ENCODE results near the gene SLC6A9. TPM values are rescaled to one million over a fixed set of nuclear protein-coding genes. Genes with fewer than 3 reads are reported as not detected.

Gene SLC6A9
- total and polyA plus RNA-seq, 4 donors, result 21.9 to 143 (median 74.6) TPM

DNA sequence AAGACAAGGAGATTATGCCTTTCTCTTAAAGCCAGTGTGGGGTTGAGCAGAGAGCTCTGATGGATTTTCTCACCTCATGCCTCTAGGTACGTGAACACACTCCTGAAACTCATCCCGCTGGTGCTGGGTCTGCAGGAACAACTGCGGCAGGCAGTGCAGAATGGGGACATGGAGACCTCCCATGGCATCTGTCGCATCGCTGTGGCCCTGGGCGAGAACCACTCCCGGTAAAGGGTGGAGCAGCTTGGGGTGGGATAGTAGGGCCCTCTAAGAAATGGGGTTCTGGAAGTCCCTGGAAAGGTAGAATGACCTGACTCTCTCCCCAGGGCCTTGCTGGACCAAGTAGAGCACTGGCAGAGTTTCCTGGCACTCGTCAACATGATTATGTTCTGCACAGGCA is 75.0 kb downstream of the SLC6A9 start:
- Histone ChIP-seq H3K27me3 (ENCODE audit: control insufficient read depth, insufficient read depth, low read length) (no peaks in the 10 kb centered on the region), H3K36me3 (ENCODE audit: control insufficient read depth, insufficient read depth, low read length) (peaks cover 44% of the 10 kb centered on the region), H3K9me3 (ENCODE audit: control insufficient read depth, insufficient read depth, low read length) (no peaks in the 10 kb centered on the region), H3K4me3 (ENCODE audit: low read depth, low read length) (no peak overlapping the region), H3K4me1 (ENCODE audit: control insufficient read depth, insufficient read depth, low read length) (peaks cover 18% of the 10 kb centered on the region), H3K27ac (ENCODE audit: low read depth, low read length) (no peak overlapping the region)
- no peak for DNase-seq (ENCODE audit: low read depth in 4 of 6, low spot score in 6 of 6)
- 97% methylated on average over 8 of the region's 8 CpGs for WGBS (ENCODE audit: insufficient coverage)

DNA sequence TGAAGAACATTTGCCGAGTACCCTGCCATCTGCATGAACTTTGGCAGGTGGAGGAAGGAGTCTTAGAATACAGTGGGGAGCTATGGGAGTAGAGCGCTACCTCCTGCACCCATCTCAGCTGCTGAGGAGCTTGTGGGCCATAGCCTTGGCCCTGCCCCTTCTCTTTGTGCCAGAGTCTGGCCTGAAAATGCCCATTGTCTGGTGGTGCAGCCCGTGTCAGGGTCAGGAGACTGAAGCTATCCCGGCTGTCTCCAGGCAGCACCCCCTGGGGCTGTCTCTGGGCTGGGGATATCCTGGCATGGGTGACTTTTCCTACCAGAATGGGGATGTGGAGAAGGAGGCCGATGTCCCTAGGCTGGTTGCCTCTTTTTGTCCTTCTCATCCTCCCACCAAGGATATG is 77.2 kb downstream of the SLC6A9 start:
- H3K4me3 ChIP-seq (ENCODE audit: low read depth, low read length), result no peak overlapping the region
- no peaks in the 10 kb centered on the region for H3K27me3 ChIP-seq (ENCODE audit: control insufficient read depth, insufficient read depth, low read length)
- H3K9me3 ChIP-seq (ENCODE audit: control insufficient read depth, insufficient read depth, low read length), result no peaks in the 10 kb centered on the region
- peaks cover 27% of the 10 kb centered on the region for H3K4me1 ChIP-seq (ENCODE audit: control insufficient read depth, insufficient read depth, low read length)
- peaks cover 51% of the 10 kb centered on the region for H3K36me3 ChIP-seq (ENCODE audit: control insufficient read depth, insufficient read depth, low read length)
- peak in 1 of 6 donors; percentile 20 for DNase-seq (ENCODE audit: low read depth in 4 of 6, low spot score in 6 of 6)
- 63% methylated on average over 3 of the region's 5 CpGs for WGBS (ENCODE audit: insufficient coverage)
- H3K27ac ChIP-seq (ENCODE audit: low read depth, low read length), result peak overlapping the region; percentile 34

GRCh38 chr1:43953361-43953760 is 77.9 kb downstream of the SLC6A9 start:
- Histone ChIP-seq H3K36me3 (ENCODE audit: control insufficient read depth, insufficient read depth, low read length) (peaks cover 45% of the 10 kb centered on the region), H3K9me3 (ENCODE audit: control insufficient read depth, insufficient read depth, low read length) (no peaks in the 10 kb centered on the region), H3K27me3 (ENCODE audit: control insufficient read depth, insufficient read depth, low read length) (no peaks in the 10 kb centered on the region), H3K4me3 (ENCODE audit: low read depth, low read length) (no peak overlapping the region), H3K27ac (ENCODE audit: low read depth, low read length) (peak overlapping the region; percentile 34), H3K4me1 (ENCODE audit: control insufficient read depth, insufficient read depth, low read length) (peaks cover 34% of the 10 kb centered on the region)
- WGBS (ENCODE audit: insufficient coverage), result 60% methylated on average over 2 of the region's 3 CpGs
- no peak for DNase-seq (ENCODE audit: low read depth in 4 of 6, low spot score in 6 of 6)

DNA sequence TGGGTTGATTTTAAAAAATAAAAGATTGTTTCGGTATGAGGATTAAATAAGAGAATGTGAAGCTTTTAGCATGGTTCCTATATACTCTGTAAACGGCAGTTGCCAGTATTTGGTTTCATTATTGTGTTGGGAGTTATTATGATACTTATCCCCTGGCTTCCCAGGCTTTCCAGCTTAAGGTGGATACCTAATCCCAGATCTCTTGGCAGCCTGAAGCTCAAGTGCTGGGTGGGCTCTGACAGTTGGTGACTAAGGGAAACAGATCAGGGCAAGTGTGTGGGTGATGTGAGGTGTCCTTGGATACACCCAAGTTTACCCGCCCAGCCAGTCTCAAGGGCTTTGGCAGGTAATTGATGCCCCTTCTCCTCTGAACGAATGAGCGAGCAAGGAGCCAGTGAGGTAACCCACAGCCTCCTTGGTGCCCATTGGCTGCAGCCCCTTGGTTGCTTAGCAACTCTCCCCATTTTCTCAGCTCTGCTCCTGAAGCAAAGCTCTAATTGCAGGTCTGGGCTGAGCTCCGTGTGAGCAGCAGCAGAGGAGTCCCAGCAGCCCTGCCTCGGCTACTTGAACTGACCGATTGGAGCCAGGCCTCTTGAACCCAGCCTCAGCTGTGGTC is 78.4 kb downstream of the SLC6A9 start:
- 25% methylated on average over 7 of the region's 8 CpGs for WGBS (ENCODE audit: insufficient coverage)
- Histone ChIP-seq H3K9me3 (ENCODE audit: control insufficient read depth, insufficient read depth, low read length) (no peaks in the 10 kb centered on the region), H3K36me3 (ENCODE audit: control insufficient read depth, insufficient read depth, low read length) (peaks cover 40% of the 10 kb centered on the region), H3K4me3 (ENCODE audit: low read depth, low read length) (no peak overlapping the region), H3K27ac (ENCODE audit: low read depth, low read length) (no peak overlapping the region), H3K4me1 (ENCODE audit: control insufficient read depth, insufficient read depth, low read length) (peaks cover 39% of the 10 kb centered on the region), H3K27me3 (ENCODE audit: control insufficient read depth, insufficient read depth, low read length) (no peaks in the 10 kb centered on the region)
- peak in 4 of 6 donors; percentile 64 to 98 (median 72) for DNase-seq (ENCODE audit: low read depth in 4 of 6, low spot score in 6 of 6)

DNA sequence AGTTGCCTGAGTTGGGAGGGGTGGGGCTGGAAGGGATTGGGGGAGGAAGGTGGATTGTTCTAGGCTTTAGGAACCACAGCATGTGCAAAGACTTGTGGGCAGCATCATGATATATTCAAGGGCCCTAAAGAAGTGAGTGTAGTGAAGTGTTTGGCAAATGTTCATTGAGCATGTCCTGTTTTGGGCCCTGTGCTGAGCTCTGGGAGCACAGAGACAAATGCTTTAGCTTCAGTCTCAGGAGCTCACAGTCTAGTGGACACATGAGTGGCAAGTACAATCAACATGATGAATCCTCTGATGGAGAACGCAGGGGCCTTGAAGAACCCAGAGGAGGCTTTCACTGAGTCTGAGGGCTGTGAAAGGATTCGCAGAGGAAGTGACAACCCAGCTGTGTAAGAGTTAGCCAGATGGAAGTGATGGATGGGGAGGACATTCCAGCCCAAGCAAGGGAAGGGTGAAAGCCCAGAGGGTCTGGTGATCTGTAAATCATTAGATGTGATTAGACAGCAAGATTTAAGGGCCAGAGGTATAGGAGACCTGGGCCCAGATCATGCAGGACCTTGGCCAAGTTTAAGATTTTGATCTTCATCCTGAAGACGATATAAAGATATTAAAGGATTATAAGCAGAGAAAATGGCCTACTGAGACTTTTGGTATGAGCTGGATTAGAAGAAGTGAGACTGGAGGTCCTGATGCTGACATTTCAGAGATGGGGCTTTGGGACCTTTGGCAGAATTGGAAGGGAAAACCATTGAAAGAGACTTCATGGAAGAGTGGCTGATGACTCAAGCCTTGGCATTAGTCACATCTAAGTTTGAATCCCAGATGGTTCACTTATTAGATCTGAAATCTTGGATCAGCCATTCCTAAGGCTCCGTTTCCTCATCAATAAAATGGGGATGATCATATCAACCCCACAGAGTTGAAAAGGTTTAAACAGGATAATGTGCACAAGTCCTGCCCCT is 80.0 kb downstream of the SLC6A9 start:
- WGBS (ENCODE audit: insufficient coverage), result 69% methylated on average over 3 of the region's 4 CpGs
- H3K27me3 ChIP-seq (ENCODE audit: control insufficient read depth, insufficient read depth, low read length), result no peaks in the 10 kb centered on the region
- peaks cover 24% of the 10 kb centered on the region for H3K36me3 ChIP-seq (ENCODE audit: control insufficient read depth, insufficient read depth, low read length)
- H3K9me3 ChIP-seq (ENCODE audit: control insufficient read depth, insufficient read depth, low read length), result no peaks in the 10 kb centered on the region
- no peak overlapping the region for H3K27ac ChIP-seq (ENCODE audit: low read depth, low read length)
- no peak overlapping the region for H3K4me3 ChIP-seq (ENCODE audit: low read depth, low read length)
- H3K4me1 ChIP-seq (ENCODE audit: control insufficient read depth, insufficient read depth, low read length), result peaks cover 48% of the 10 kb centered on the region
- DNase-seq (ENCODE audit: low read depth in 4 of 6, low spot score in 6 of 6), result no peak

DNA sequence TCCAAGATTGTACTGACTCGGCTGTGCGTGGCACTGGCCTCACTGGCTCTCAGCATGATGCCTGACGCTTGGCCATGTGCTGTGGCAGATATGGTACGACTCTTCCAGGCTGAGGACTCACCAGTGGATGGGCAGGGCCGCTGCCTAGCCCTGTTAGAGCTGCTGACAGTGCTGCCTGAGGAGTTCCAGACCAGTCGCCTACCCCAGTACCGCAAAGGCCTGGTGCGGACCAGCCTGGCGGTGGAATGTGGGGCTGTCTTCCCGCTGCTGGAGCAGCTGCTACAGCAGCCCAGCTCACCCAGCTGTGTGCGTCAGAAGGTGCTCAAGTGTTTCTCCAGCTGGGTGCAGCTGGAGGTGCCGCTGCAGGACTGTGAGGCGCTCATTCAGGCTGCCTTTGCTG is 81.6 kb downstream of the SLC6A9 start:
- peaks cover 61% of the 10 kb centered on the region for H3K4me1 ChIP-seq (ENCODE audit: control insufficient read depth, insufficient read depth, low read length)
- H3K4me3 ChIP-seq (ENCODE audit: low read depth, low read length), result no peak overlapping the region
- peaks cover 21% of the 10 kb centered on the region for H3K36me3 ChIP-seq (ENCODE audit: control insufficient read depth, insufficient read depth, low read length)
- H3K27ac ChIP-seq (ENCODE audit: low read depth, low read length), result no peak overlapping the region
- no peaks in the 10 kb centered on the region for H3K9me3 ChIP-seq (ENCODE audit: control insufficient read depth, insufficient read depth, low read length)
- H3K27me3 ChIP-seq (ENCODE audit: control insufficient read depth, insufficient read depth, low read length), result no peaks in the 10 kb centered on the region
- 84% methylated on average over 13 of the region's 13 CpGs for WGBS (ENCODE audit: insufficient coverage)
- no peak for DNase-seq (ENCODE audit: low read depth in 4 of 6, low spot score in 6 of 6)

DNA sequence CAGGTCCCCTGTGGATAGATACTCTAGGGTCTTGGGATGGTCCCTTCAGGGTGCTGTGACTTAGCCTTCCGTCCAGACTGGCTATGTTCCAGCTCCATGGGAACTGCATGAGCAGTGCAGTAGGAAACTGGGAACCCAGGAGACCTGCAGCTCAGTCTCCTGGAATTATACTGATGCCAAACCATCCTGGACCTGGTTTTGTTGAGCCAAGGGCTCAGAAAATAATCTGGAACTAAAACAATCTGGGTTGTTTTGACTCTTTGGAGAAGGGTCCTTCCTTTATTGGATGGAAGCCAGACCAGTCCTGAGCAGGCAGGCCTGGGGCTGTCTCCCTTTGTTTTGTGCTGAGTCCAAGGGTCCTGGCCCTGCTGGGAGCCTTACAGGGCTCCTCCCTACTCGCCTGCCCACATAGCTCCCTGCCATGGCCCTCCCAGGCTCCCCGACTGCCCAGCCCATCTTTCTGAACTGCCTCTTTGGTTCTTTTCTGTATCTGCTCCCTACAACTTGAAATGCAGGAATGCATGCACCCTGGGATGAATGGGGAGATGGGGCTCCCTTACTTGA is 83.3 kb downstream of the SLC6A9 start:
- WGBS (ENCODE audit: insufficient coverage), result 17% methylated on average over 2 of the region's 3 CpGs
- peak overlapping the region; percentile 93 for H3K4me3 ChIP-seq (ENCODE audit: low read depth, low read length)
- H3K36me3 ChIP-seq (ENCODE audit: control insufficient read depth, insufficient read depth, low read length), result peaks cover 21% of the 10 kb centered on the region
- H3K27ac ChIP-seq (ENCODE audit: low read depth, low read length), result peak overlapping the region; percentile 25
- DNase-seq (ENCODE audit: low read depth in 4 of 6, low spot score in 6 of 6), result peak in 1 of 6 donors; percentile 34
- peaks cover 50% of the 10 kb centered on the region for H3K4me1 ChIP-seq (ENCODE audit: control insufficient read depth, insufficient read depth, low read length)
- H3K27me3 ChIP-seq (ENCODE audit: control insufficient read depth, insufficient read depth, low read length), result no peaks in the 10 kb centered on the region
- H3K9me3 ChIP-seq (ENCODE audit: control insufficient read depth, insufficient read depth, low read length), result no peaks in the 10 kb centered on the region

- Histone ChIP-seq H3K36me3 (ENCODE audit: control insufficient read depth, insufficient read depth, low read length) (peaks cover 21% of the 10 kb centered on the region), H3K9me3 (ENCODE audit: control insufficient read depth, insufficient read depth, low read length) (no peaks in the 10 kb centered on the region), H3K27ac (ENCODE audit: low read depth, low read length) (peak overlapping the region; percentile 93), H3K27me3 (ENCODE audit: control insufficient read depth, insufficient read depth, low read length) (no peaks in the 10 kb centered on the region), H3K4me1 (ENCODE audit: control insufficient read depth, insufficient read depth, low read length) (peaks cover 48% of the 10 kb centered on the region), H3K4me3 (ENCODE audit: low read depth, low read length) (peak overlapping the region; percentile 93)
- DNase-seq (ENCODE audit: low read depth in 4 of 6, low spot score in 6 of 6), result no peak
- WGBS (ENCODE audit: insufficient coverage), result 5% methylated on average over 20 of the region's 27 CpGs
Measured at GRCh38 chr1:43947061-43947873, 84.0 kb downstream of the SLC6A9 start.

Measured in spinal cord (tissue), 10 donors.